Measurements from ENCODE around the gene CCNG2. TPM values are rescaled to one million over a fixed set of nuclear protein-coding genes. Genes with fewer than 3 reads are reported as not detected.
A peak's percentile ranks its signal among the peaks of the same experiment; 100 is the strongest.

Gene CCNG2
- total and polyA plus RNA-seq, 5 donors = 5.4 to 15.4 (median 10.6) TPM

GRCh38 chr4:77193046-77193445 lies 36.0 kb downstream of the CCNG2 start:
- no peaks in the 10 kb centered on the region for H3K9me3 ChIP-seq (ENCODE audit: control insufficient read depth, low read length)
- intact Hi-C loops (cut with DNase I) = loop anchor here in 1 of 4 donors (10.0 kb wide), 1 partner anchor 678 kb away; no protein-coding TSS in a partner anchor
- no peak overlapping the region for H3K27ac ChIP-seq (ENCODE audit: low read length)
- no peak for ATAC-seq
- H3K4me1 ChIP-seq (ENCODE audit: control insufficient read depth, insufficient read depth, low read length) = no peaks in the 10 kb centered on the region
- no peak for DNase-seq
- H3K4me3 ChIP-seq (ENCODE audit: low read length) = no peak overlapping the region
- 88% methylated on average over 8 of the region's 8 CpGs for WGBS
- no peaks in the 10 kb centered on the region for H3K27me3 ChIP-seq (ENCODE audit: control insufficient read depth, insufficient read depth)

GRCh38 chr4:77193511-77194102 lies 36.6 kb downstream of the CCNG2 start:
- DNase-seq (peak; percentile 39 to 78 (median 71)), ATAC-seq (peak; percentile 50 to 54)
- WGBS = 76% methylated on average over 17 of the region's 17 CpGs
- intact Hi-C loops (cut with DNase I) = loop anchor here in 1 of 4 donors (10.0 kb wide), 1 partner anchor 679 kb away; no protein-coding TSS in a partner anchor
- Histone ChIP-seq H3K4me1 (ENCODE audit: control insufficient read depth, insufficient read depth, low read length) (no peaks in the 10 kb centered on the region), H3K9me3 (ENCODE audit: control insufficient read depth, low read length) (no peaks in the 10 kb centered on the region), H3K27me3 (ENCODE audit: control insufficient read depth, insufficient read depth) (no peaks in the 10 kb centered on the region), H3K4me3 (ENCODE audit: low read length) (no peak overlapping the region), H3K27ac (ENCODE audit: low read length) (no peak overlapping the region)

GRCh38 chr4:77194366-77194765 lies 37.4 kb downstream of the CCNG2 start:
- WGBS = 65% methylated on average over 5 of the region's 5 CpGs
- H3K4me3 ChIP-seq (ENCODE audit: low read length) = no peak overlapping the region
- H3K27me3 ChIP-seq (ENCODE audit: control insufficient read depth, insufficient read depth) = no peaks in the 10 kb centered on the region
- ATAC-seq = no peak
- H3K27ac ChIP-seq (ENCODE audit: low read length) = no peak overlapping the region
- DNase-seq = no peak
- H3K9me3 ChIP-seq (ENCODE audit: control insufficient read depth, low read length) = no peaks in the 10 kb centered on the region
- H3K4me1 ChIP-seq (ENCODE audit: control insufficient read depth, insufficient read depth, low read length) = no peaks in the 10 kb centered on the region
- intact Hi-C loops (cut with DNase I) = loop anchor here in 1 of 4 donors (10.0 kb wide), 1 partner anchor 680 kb away; no protein-coding TSS in a partner anchor

- ATAC-seq = no peak
- Histone ChIP-seq H3K27me3 (ENCODE audit: control insufficient read depth, insufficient read depth) (no peaks in the 10 kb centered on the region), H3K27ac (ENCODE audit: low read length) (no peak overlapping the region), H3K4me3 (ENCODE audit: low read length) (no peak overlapping the region), H3K4me1 (ENCODE audit: control insufficient read depth, insufficient read depth, low read length) (no peaks in the 10 kb centered on the region), H3K9me3 (ENCODE audit: control insufficient read depth, low read length) (no peaks in the 10 kb centered on the region)
- intact Hi-C loops (cut with DNase I) = loop anchor here in 1 of 4 donors (10.0 kb wide), 1 partner anchor 680 kb away; no protein-coding TSS in a partner anchor
- WGBS = 46% methylated on average over 1 of the region's 1 CpG
- no peak for DNase-seq
Observed at GRCh38 chr4:77194989-77195388, 38.0 kb downstream of the CCNG2 start.

- 81% methylated on average over 4 of the region's 4 CpGs for WGBS
- Histone ChIP-seq H3K4me1 (ENCODE audit: control insufficient read depth, insufficient read depth, low read length) (no peaks in the 10 kb centered on the region), H3K9me3 (ENCODE audit: control insufficient read depth, low read length) (no peaks in the 10 kb centered on the region), H3K27ac (ENCODE audit: low read length) (no peak overlapping the region), H3K4me3 (ENCODE audit: low read length) (no peak overlapping the region), H3K27me3 (ENCODE audit: control insufficient read depth, insufficient read depth) (no peaks in the 10 kb centered on the region)
- DNase-seq = no peak
- ATAC-seq = no peak
- intact Hi-C loops (cut with DNase I) = loop anchor here in 1 of 4 donors (10.0 kb wide), 1 partner anchor 682 kb away; no protein-coding TSS in a partner anchor
Observed at GRCh38 chr4:77196866-77197265, 39.9 kb downstream of the CCNG2 start.

GRCh38 chr4:77197361-77197760 lies 40.4 kb downstream of the CCNG2 start:
- Histone ChIP-seq H3K4me1 (ENCODE audit: control insufficient read depth, insufficient read depth, low read length) (no peaks in the 10 kb centered on the region), H3K27me3 (ENCODE audit: control insufficient read depth, insufficient read depth) (no peaks in the 10 kb centered on the region), H3K27ac (ENCODE audit: low read length) (no peak overlapping the region), H3K9me3 (ENCODE audit: control insufficient read depth, low read length) (no peaks in the 10 kb centered on the region), H3K4me3 (ENCODE audit: low read length) (no peak overlapping the region)
- intact Hi-C loops (cut with DNase I) = loop anchor here in 1 of 4 donors (10.0 kb wide), 1 partner anchor 683 kb away; no protein-coding TSS in a partner anchor
- DNase-seq (no peak), ATAC-seq (no peak)
- WGBS = 85% methylated on average over 5 of the region's 5 CpGs

GRCh38 chr4:77197831-77198230 lies 40.8 kb downstream of the CCNG2 start:
- no peaks in the 10 kb centered on the region for H3K27me3 ChIP-seq (ENCODE audit: control insufficient read depth, insufficient read depth)
- intact Hi-C loops (cut with DNase I) = loop anchor here in 1 of 4 donors (10.0 kb wide), 1 partner anchor 683 kb away; no protein-coding TSS in a partner anchor

GRCh38 chr4:77199276-77199675 lies 42.3 kb downstream of the CCNG2 start:
- no peak for ATAC-seq
- Histone ChIP-seq H3K27ac (ENCODE audit: low read length) (no peak overlapping the region), H3K27me3 (ENCODE audit: control insufficient read depth, insufficient read depth) (no peaks in the 10 kb centered on the region), H3K4me1 (ENCODE audit: control insufficient read depth, insufficient read depth, low read length) (no peaks in the 10 kb centered on the region), H3K4me3 (ENCODE audit: low read length) (no peak overlapping the region), H3K9me3 (ENCODE audit: control insufficient read depth, low read length) (no peaks in the 10 kb centered on the region)
- no peak for DNase-seq
- intact Hi-C loops (cut with DNase I) = loop anchor here in 1 of 4 donors (10.0 kb wide), 1 partner anchor 684 kb away; no protein-coding TSS in a partner anchor
- WGBS = 89% methylated on average over 2 of the region's 2 CpGs

More at GRCh38 chr4:77197831-77198230, 40.8 kb downstream of the CCNG2 start:
- 70% methylated on average over 2 of the region's 2 CpGs for WGBS
- ATAC-seq = no peak
- Histone ChIP-seq H3K9me3 (ENCODE audit: control insufficient read depth, low read length) (no peaks in the 10 kb centered on the region), H3K4me1 (ENCODE audit: control insufficient read depth, insufficient read depth, low read length) (no peaks in the 10 kb centered on the region), H3K27ac (ENCODE audit: low read length) (no peak overlapping the region), H3K4me3 (ENCODE audit: low read length) (no peak overlapping the region)
- DNase-seq = no peak

GRCh38 chr4:77199701-77200100 lies 42.7 kb downstream of the CCNG2 start:
- Histone ChIP-seq H3K27me3 (ENCODE audit: control insufficient read depth, insufficient read depth) (no peaks in the 10 kb centered on the region), H3K4me1 (ENCODE audit: control insufficient read depth, insufficient read depth, low read length) (no peaks in the 10 kb centered on the region), H3K27ac (ENCODE audit: low read length) (no peak overlapping the region), H3K9me3 (ENCODE audit: control insufficient read depth, low read length) (no peaks in the 10 kb centered on the region), H3K4me3 (ENCODE audit: low read length) (no peak overlapping the region)
- DNase-seq (no peak), ATAC-seq (peak in 1 of 2 donors; percentile 44)
- WGBS = 83% methylated on average over 1 of the region's 1 CpG
- intact Hi-C loops (cut with DNase I) = loop anchor here in 3 of 4 donors (5.0 to 10.0 kb wide), 4 partner anchors 102 to 685 kb away; no protein-coding TSS in a partner anchor

GRCh38 chr4:77201343-77201742 lies 44.3 kb downstream of the CCNG2 start:
- H3K9me3 ChIP-seq (ENCODE audit: control insufficient read depth, low read length) = no peaks in the 10 kb centered on the region
- intact Hi-C loops (cut with DNase I) = loop anchor here in 2 of 4 donors (5.0 to 10.0 kb wide), 4 partner anchors 104 to 687 kb away; no protein-coding TSS in a partner anchor
- WGBS = 97% methylated on average over 1 of the region's 1 CpG

GRCh38 chr4:77201857-77202256 lies 44.9 kb downstream of the CCNG2 start:
- no peak for ATAC-seq
- no peak for DNase-seq
- Histone ChIP-seq H3K27me3 (ENCODE audit: control insufficient read depth, insufficient read depth) (no peaks in the 10 kb centered on the region), H3K4me1 (ENCODE audit: control insufficient read depth, insufficient read depth, low read length) (no peaks in the 10 kb centered on the region), H3K9me3 (ENCODE audit: control insufficient read depth, low read length) (no peaks in the 10 kb centered on the region), H3K27ac (ENCODE audit: low read length) (no peak overlapping the region), H3K4me3 (ENCODE audit: low read length) (no peak overlapping the region)
- intact Hi-C loops (cut with DNase I) = loop anchor here in 2 of 4 donors (5.0 to 10.0 kb wide), 4 partner anchors 105 to 687 kb away; no protein-coding TSS in a partner anchor
- 80% methylated on average over 3 of the region's 3 CpGs for WGBS

More at GRCh38 chr4:77201343-77201742, 44.3 kb downstream of the CCNG2 start:
- H3K4me1 ChIP-seq (ENCODE audit: control insufficient read depth, insufficient read depth, low read length) = no peaks in the 10 kb centered on the region
- H3K27ac ChIP-seq (ENCODE audit: low read length) = no peak overlapping the region
- no peak overlapping the region for H3K4me3 ChIP-seq (ENCODE audit: low read length)
- DNase-seq (no peak), ATAC-seq (no peak)
- no peaks in the 10 kb centered on the region for H3K27me3 ChIP-seq (ENCODE audit: control insufficient read depth, insufficient read depth)
